Trophoblast cell (in vitro differentiated cells and primary cell): ENCODE results near the gene SCN1A.

Experiments
- DNase-seq, 2 donors: peaks; one replicate each; pipeline ENCODE4 v3.0.0-alpha.2; 2016
- H2AFZ ChIP-seq: 2 replicates; pipeline ENCODE4 v1.6.1; 2013; ENCODE audit warnings: low read length, moderate library complexity, mild to moderate bottlenecking; ENCODE audit not compliant: insufficient read depth, poor library complexity
- H2AK5ac ChIP-seq: 2 replicates; pipeline ENCODE4 v1.6.1; 2013; ENCODE audit warnings: mild to moderate bottlenecking, low read length
- H2BK120ac ChIP-seq: 2 replicates; pipeline ENCODE4 v1.6.1; 2013; ENCODE audit warnings: low read length, mild to moderate bottlenecking, moderate library complexity; ENCODE audit not compliant: insufficient read depth, poor library complexity
- H2BK12ac ChIP-seq: 2 replicates; pipeline ENCODE4 v1.6.1; 2013; ENCODE audit warnings: mild to moderate bottlenecking, low read length, moderate library complexity
- H2BK5ac ChIP-seq: 2 replicates; pipeline ENCODE4 v1.6.1; 2013; ENCODE audit warnings: low read length, low read depth, moderate library complexity, mild to moderate bottlenecking; ENCODE audit not compliant: poor library complexity
- H3K14ac ChIP-seq: 2 replicates; pipeline ENCODE4 v1.6.1; 2013; ENCODE audit warnings: mild to moderate bottlenecking, low read length
- H3K18ac ChIP-seq: 2 replicates; pipeline ENCODE4 v1.6.1; 2013; ENCODE audit warnings: mild to moderate bottlenecking, low read length
- H3K23ac ChIP-seq: 2 replicates; pipeline ENCODE4 v1.6.1; 2013; ENCODE audit warnings: low read length
- H3K27ac ChIP-seq: 2 replicates; pipeline ENCODE4 v1.5.1; 2013; ENCODE audit warnings: low read depth, mild to moderate bottlenecking, inconsistent platforms, low read length, moderate library complexity
- H3K27me3 ChIP-seq: 2 replicates; pipeline ENCODE4 v1.6.1; 2013; ENCODE audit warnings: inconsistent platforms, mild to moderate bottlenecking, low read length, moderate library complexity; ENCODE audit not compliant: insufficient read depth
- H3K36me3 ChIP-seq, 2 experiments: 1 replicate in 1 of 2; 2 replicates in 1 of 2; pipeline ENCODE4 v1.6.1; 2013; ENCODE audit warnings: low read length in 2 of 2, mild to moderate bottlenecking in 2 of 2, moderate library complexity in 1 of 2; ENCODE audit not compliant: insufficient read depth in 2 of 2, control insufficient read depth in 1 of 2
- H3K4ac ChIP-seq: 2 replicates; pipeline ENCODE4 v1.6.1; 2013; ENCODE audit warnings: low read depth, mild to moderate bottlenecking, low read length, moderate library complexity
- H3K4me1 ChIP-seq, 2 experiments: 1 replicate in 1 of 2; 2 replicates in 1 of 2; pipeline ENCODE4 v1.6.1; 2013; ENCODE audit warnings: low read length in 2 of 2, mild to moderate bottlenecking in 2 of 2, moderate library complexity in 1 of 2; ENCODE audit not compliant: insufficient read depth in 2 of 2, control insufficient read depth in 1 of 2
- H3K4me2 ChIP-seq: 2 replicates; pipeline ENCODE4 v1.6.1; 2013; ENCODE audit warnings: inconsistent platforms, mild to moderate bottlenecking, low read length, moderate library complexity
- H3K4me3 ChIP-seq: 2 replicates; pipeline ENCODE4 v1.5.1; 2013; ENCODE audit warnings: mild to moderate bottlenecking, low read depth, low read length, inconsistent platforms
- H3K79me1 ChIP-seq: one replicate; pipeline ENCODE4 v1.6.1; 2013; ENCODE audit warnings: low read length
- H3K79me2 ChIP-seq: 2 replicates; pipeline ENCODE4 v1.6.1; 2013; ENCODE audit warnings: low read length, mild to moderate bottlenecking; ENCODE audit not compliant: control insufficient read depth, insufficient read depth, poor library complexity
- H3K9ac ChIP-seq: 2 replicates; pipeline ENCODE4 v1.6.1; 2013; ENCODE audit warnings: mild to moderate bottlenecking, low read length
- H3K9me3 ChIP-seq: 2 replicates; pipeline ENCODE4 v1.6.1; 2013; ENCODE audit warnings: low read depth, mild to moderate bottlenecking, control low read depth, inconsistent platforms, low read length; ENCODE audit not compliant: insufficient read depth
- H4K12ac ChIP-seq: 2 replicates; pipeline ENCODE4 v1.6.1; 2013; ENCODE audit warnings: low read depth, mild to moderate bottlenecking, low read length, moderate library complexity
- H4K8ac ChIP-seq: 2 replicates; pipeline ENCODE4 v1.6.1; 2013; ENCODE audit warnings: low read depth, mild to moderate bottlenecking, low read length, moderate library complexity
- H4K91ac ChIP-seq: one replicate; pipeline ENCODE4 v1.6.1; 2013; ENCODE audit warnings: low read depth, mild to moderate bottlenecking, low read length, moderate library complexity
- WGBS: extraction: QIAGEN DNeasy Blood & Tissue Kit; methylation state at CpG from one replicate; pipeline ENCODE4 v1.1.7; 2013; ENCODE audit warnings: missing lambda C conversion rate; ENCODE audit not compliant: insufficient read length, insufficient coverage; ENCODE audit errors: extremely low coverage; 5-methylcytosine and 5-hydroxymethylcytosine counted together

The SCN1A gene

GRCh38 chr2:166133653-166134052 lies 5.8 kb upstream of the SCN1A start:
- no peak overlapping the region for H2BK120ac ChIP-seq
- no peak overlapping the region for H4K8ac ChIP-seq
- no peaks in the 10 kb centered on the region for H3K36me3 ChIP-seq
- H2BK12ac ChIP-seq: no peak overlapping the region
- H2AK5ac ChIP-seq: no peak overlapping the region
- no peaks in the 10 kb centered on the region for H3K9me3 ChIP-seq
- H3K79me2 ChIP-seq: no peaks in the 10 kb centered on the region
- no peak overlapping the region for H3K4me2 ChIP-seq
- no peaks in the 10 kb centered on the region for H3K4me1 ChIP-seq
- no peak overlapping the region for H3K23ac ChIP-seq
- WGBS: no CpG with 5 or more reads among the region's 7 CpGs
- DNase-seq: no peak
- H2AFZ ChIP-seq: no peak overlapping the region
- H3K27ac ChIP-seq: no peak overlapping the region
- no peak overlapping the region for H4K12ac ChIP-seq
- no peak overlapping the region for H4K91ac ChIP-seq
- no peaks in the 10 kb centered on the region for H3K27me3 ChIP-seq
- no peak overlapping the region for H3K4ac ChIP-seq
- H3K18ac ChIP-seq: no peak overlapping the region
- H2BK5ac ChIP-seq: no peak overlapping the region
- H3K9ac ChIP-seq: no peak overlapping the region
- no peak overlapping the region for H3K14ac ChIP-seq
- no peaks in the 10 kb centered on the region for H3K79me1 ChIP-seq
- H3K4me3 ChIP-seq: no peak overlapping the region

GRCh38 chr2:166128156-166128505 lies 311 bp upstream of the SCN1A start:
- H3K23ac ChIP-seq: no peak overlapping the region
- H3K27ac ChIP-seq: no peak overlapping the region
- no peak overlapping the region for H2BK120ac ChIP-seq
- no peaks in the 10 kb centered on the region for H3K79me1 ChIP-seq
- H4K8ac ChIP-seq: no peak overlapping the region
- no peak overlapping the region for H2AK5ac ChIP-seq
- no peak overlapping the region for H3K4me2 ChIP-seq
- H3K9me3 ChIP-seq: no peaks in the 10 kb centered on the region
- no peaks in the 10 kb centered on the region for H3K4me1 ChIP-seq
- H3K9ac ChIP-seq: no peak overlapping the region
- no peak overlapping the region for H3K4me3 ChIP-seq
- no peak overlapping the region for H2BK5ac ChIP-seq
- H3K79me2 ChIP-seq: no peaks in the 10 kb centered on the region
- DNase-seq: no peak
- H4K12ac ChIP-seq: no peak overlapping the region
- H2AFZ ChIP-seq: no peak overlapping the region
- H3K18ac ChIP-seq: no peak overlapping the region
- H3K14ac ChIP-seq: no peak overlapping the region
- H3K4ac ChIP-seq: no peak overlapping the region
- no peaks in the 10 kb centered on the region for H3K27me3 ChIP-seq
- H2BK12ac ChIP-seq: no peak overlapping the region
- no peak overlapping the region for H4K91ac ChIP-seq
- no peaks in the 10 kb centered on the region for H3K36me3 ChIP-seq

- no peak overlapping the region for H2BK120ac ChIP-seq
- no peak overlapping the region for H3K4me2 ChIP-seq
- H3K27ac ChIP-seq: no peak overlapping the region
- H3K18ac ChIP-seq: no peak overlapping the region
- H3K36me3 ChIP-seq: no peaks in the 10 kb centered on the region
- H3K4me3 ChIP-seq: no peak overlapping the region
- H3K27me3 ChIP-seq: no peaks in the 10 kb centered on the region
- H2AK5ac ChIP-seq: no peak overlapping the region
- no peak overlapping the region for H4K12ac ChIP-seq
- DNase-seq: peak; percentile 67 to 86
- no peak overlapping the region for H3K23ac ChIP-seq
- no peak overlapping the region for H2AFZ ChIP-seq
- H3K9me3 ChIP-seq: no peaks in the 10 kb centered on the region
- no peak overlapping the region for H2BK12ac ChIP-seq
- H3K14ac ChIP-seq: no peak overlapping the region
- H3K4ac ChIP-seq: no peak overlapping the region
- no peak overlapping the region for H2BK5ac ChIP-seq
- no peaks in the 10 kb centered on the region for H3K79me2 ChIP-seq
- no peak overlapping the region for H3K9ac ChIP-seq
- WGBS: no CpG with 5 or more reads among the region's 6 CpGs
- no peak overlapping the region for H4K91ac ChIP-seq
- H3K4me1 ChIP-seq: no peaks in the 10 kb centered on the region
- H4K8ac ChIP-seq: no peak overlapping the region
- H3K79me1 ChIP-seq: no peaks in the 10 kb centered on the region
Measured at GRCh38 chr2:166126007-166126639, 1.7 kb downstream of the SCN1A start.

GRCh38 chr2:166125557-166125956 lies 2.3 kb downstream of the SCN1A start:
- Histone ChIP-seq H3K18ac (no peak overlapping the region), H3K4me2 (no peak overlapping the region), H3K4me1 (no peaks in the 10 kb centered on the region), H2BK12ac (no peak overlapping the region), H2AFZ (no peak overlapping the region), H3K4me3 (no peak overlapping the region), H2BK120ac (no peak overlapping the region), H3K27ac (no peak overlapping the region), H3K9ac (no peak overlapping the region), H2BK5ac (no peak overlapping the region), H4K8ac (no peak overlapping the region), H2AK5ac (no peak overlapping the region), H3K14ac (no peak overlapping the region), H3K36me3 (no peaks in the 10 kb centered on the region), H3K23ac (no peak overlapping the region), H3K79me1 (no peaks in the 10 kb centered on the region), H4K91ac (no peak overlapping the region), H3K79me2 (no peaks in the 10 kb centered on the region), H3K4ac (no peak overlapping the region), H3K9me3 (no peaks in the 10 kb centered on the region), H3K27me3 (no peaks in the 10 kb centered on the region), H4K12ac (no peak overlapping the region)
- no peak for DNase-seq
- WGBS: no CpG with 5 or more reads among the region's 2 CpGs
